HG03135 (cell line): ENCODE results near the gene ABCA10.
A peak's percentile ranks its signal among the peaks of the same experiment; 100 is the strongest.
"Not testable (repeated sequence)": the region's sequence is repeated elsewhere in the genome, so short reads cannot be mapped to it uniquely, and the experiment has no call there.

Experiments used
- ATAC-seq: cut with Tn5 transposase; IDR thresholded peaks from one replicate; pipeline ENCODE4 v1.9.1; 2021; ENCODE audit warnings: mild to moderate bottlenecking, moderate library complexity; ENCODE audit not compliant: unreplicated experiment

Gene ABCA10

DNA sequence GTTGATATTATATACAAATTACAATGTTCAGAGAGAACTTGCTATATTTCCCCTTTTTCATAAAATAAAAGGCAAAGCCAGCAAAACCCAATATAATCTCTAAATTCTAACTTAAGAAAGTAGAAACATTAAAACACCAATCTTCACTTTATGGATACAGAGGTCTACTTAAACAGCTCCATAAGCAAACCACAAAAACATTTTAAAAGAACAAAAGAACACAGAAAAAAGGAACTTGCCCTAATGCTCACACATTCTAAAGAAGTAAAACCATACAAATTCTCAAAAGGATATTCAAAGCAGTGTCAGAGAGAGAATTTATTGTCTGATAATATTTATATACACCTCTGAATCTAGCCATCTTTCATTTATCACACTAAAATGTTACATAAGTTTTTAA lies 606 bp downstream of the ABCA10 start:
- no peak for ATAC-seq

DNA sequence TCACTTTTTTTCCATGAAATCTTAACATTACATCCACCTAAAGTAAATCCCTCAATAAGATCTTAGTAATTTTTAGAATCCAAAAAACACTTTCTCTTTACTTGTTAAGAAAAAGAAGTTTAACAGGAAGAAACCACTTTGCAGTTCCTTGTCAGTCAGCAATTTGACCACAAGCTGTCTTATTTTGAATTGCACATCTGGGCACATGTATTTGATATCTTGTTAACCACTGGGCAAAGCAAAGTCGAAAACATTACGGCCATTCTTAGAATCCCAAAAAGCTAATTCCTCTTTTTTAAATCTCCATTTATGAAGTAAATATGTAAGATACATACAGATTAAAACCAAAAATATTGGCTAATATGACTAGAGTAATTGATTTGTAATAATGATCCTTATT lies 1.1 kb downstream of the ABCA10 start:
- ATAC-seq: no peak

GRCh38 chr17:69223809-69224208 lies 4.8 kb downstream of the ABCA10 start:
- ATAC-seq: peak; percentile 65

- no peak for ATAC-seq
Observed at GRCh38 chr17:69222707-69223258, 5.8 kb downstream of the ABCA10 start.

DNA sequence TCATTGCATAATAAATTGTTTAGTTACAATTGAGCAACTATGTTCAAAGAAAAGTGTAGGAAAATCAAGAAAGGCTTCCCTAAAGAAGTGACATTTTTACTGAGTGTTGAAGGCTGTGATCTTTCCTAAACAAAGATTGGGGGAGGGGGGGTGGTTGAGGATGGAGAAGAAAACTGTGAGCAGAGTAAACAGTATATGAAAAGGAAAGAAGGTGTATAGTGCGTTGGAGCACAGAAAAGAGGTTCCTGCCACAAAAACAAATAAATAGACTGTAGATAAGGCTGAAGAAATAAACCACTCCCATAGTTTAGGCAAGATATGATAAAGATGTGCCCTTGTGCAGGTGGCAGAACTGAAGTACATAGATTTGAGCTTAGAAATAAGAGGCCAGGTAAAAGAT lies 8.5 kb downstream of the ABCA10 start:
- no peak for ATAC-seq

DNA sequence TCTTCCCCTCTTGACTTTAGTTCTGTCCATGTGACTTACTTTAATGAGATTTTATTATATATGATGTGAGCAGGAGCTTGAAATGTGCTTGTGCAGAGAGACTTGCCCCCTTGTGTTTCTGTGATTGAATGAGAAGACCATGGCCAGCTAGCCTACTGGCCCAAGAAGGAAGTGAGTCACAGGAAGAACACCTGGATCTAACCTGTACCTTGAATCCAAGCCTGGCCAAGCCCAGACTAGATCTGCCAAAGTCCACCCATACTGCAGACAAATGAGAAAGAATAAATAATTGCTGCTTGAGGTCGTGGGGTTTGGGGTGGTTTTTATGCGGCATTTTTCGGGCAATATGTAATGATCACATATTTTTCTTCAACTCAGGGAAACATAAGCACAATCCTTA lies 9.6 kb downstream of the ABCA10 start:
- no peak for ATAC-seq

DNA sequence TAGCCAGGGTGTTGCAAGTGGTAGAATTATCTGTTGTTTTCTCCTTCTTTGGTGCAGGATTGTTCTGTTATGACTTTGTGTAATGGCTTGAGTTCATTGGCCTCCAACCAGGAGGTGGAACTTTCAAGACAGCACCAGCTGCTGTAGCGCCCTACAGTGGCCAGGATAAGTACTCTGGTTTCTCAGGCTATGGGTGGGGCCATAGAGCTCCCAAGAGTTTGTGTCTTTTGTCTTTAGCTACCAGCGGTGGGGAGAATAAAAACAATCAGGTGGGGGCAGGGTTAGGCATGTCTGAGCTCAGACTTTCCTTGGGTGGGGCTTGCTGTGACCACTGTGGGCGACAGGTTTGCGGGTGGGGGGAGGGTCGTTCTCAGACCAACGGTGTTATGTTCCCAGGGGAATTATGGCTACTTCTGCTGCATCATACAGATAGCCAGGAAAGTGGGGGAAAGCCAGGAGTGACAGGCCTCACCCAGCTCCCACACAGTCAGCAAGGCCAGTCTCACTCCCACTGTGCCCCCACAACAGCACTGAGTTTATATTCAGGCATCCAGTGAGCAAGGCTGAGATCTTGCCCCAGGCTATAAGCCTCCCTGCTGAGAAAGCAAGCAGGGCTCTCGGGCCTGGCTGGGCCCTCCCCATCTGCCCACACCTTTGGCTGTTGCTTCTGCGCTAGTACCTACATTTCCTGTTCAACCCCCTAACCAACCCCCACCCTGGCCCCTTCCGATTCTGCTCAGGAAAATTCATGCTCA lies 15.4 kb downstream of the ABCA10 start:
- no peak for ATAC-seq

DNA sequence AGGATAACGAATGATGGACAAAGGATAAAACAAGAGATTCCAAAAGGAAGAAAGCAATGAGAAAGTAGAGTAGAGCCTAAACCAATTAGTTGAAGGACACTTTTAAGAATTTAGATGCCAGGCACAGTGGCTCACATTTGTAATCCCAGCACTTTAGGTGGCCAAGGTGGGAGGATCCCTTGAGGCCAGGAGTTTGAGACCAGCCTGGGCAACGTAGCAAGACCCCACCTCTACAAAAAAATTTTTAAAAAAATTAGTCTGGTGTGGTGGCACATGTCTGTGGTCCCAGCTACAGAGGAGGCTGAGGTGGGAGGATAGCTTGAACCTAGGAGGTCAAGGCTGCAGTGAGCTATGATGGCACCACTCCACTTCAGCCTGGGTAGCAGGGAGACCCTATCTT lies 20.0 kb downstream of the ABCA10 start:
- ATAC-seq: no peak

DNA sequence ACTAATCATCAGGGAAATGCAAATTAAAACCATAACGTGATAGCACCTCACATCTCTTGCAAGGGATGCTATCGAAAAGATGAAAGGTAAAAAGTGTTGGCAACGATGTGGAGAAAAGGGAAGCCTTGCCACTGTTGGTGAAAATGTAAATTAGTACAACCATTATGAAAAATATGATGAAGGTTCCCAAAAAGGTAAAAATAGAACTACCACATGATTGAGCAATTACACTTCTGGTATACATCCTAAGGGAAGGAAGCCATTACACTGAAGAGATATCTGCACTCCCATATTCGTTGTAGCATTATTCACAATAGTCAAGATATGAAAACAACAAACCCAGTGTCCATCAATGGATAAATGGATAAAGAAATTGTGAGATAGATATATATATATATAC lies 21.5 kb downstream of the ABCA10 start:
- ATAC-seq: no peak

DNA sequence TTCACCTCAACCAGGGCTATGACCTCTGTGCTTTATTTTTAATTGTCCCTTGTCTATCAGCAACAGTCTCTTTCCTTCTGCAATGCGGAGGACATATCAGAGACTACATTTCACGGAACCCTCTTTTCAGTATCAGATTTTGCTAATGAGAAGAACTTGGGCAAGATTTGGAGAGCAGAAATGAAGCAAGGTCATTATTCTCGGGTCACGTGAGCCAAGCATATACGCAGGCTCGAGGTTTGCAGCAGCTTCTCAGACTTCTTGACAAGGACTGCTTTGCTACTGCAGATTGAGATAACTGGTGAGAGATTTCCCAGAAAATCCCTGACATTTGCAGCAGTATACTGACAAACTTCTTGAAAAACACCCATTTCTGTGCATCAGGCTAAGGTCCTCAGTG lies 30.4 kb downstream of the ABCA10 start:
- no peak for ATAC-seq

- ATAC-seq: not testable (repeated sequence)
Observed at GRCh38 chr17:69196105-69196653, 32.4 kb downstream of the ABCA10 start.

DNA sequence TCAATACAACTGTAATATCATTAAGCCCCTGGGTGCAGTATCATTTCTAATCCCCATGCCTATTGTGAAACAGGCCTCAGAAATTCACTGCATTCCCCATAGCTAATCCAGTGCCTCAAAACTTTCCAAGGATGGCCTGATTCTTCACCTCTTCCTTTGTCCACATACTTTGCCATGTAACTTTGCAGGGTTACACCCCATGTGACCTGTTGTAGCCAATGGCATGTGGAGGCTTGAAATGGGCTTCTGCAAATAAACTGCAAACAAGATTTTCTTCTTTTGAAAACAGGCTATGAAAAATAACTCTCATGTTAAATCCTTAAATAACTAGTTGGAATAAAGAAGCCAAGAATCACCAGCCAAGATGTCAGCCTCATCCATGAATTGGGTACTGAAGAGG lies 35.9 kb downstream of the ABCA10 start:
- no peak for ATAC-seq

DNA sequence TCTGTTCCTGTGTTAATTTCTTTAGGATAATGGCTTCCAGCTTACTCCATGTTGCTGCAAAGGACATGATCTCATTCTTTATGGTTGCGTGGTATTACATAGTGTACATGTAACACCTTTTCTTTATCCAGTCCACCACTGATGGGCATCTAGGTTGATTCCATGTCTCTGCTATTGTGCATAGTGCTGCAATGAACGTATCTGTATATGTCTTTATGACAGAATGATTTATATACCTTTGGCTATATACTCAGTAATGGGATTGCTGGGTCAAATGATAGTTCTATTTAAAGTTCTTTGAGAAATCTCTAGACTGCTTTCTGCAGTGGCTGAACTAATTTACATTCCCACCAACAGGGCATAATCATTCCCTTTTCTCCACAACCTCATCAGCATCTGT lies 39.8 kb downstream of the ABCA10 start:
- no peak for ATAC-seq

DNA sequence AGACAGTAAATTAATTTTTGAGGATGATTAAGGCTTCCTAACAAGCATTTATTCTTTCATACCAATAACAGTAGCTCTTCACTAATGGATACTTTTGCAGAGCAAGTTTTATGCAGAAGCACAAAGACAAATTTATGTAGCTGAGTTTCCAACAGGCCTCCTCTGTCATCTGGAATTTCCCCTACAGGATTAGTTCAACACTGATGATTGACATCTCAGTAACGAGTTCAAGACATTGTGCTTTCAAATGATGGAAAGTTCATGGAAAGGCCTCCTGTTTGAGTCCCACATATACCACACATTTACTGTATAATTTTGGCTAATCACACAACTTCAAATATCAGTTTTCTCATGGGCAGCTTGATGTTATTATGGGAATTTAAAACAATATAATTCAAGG lies 40.6 kb downstream of the ABCA10 start:
- no peak for ATAC-seq

DNA sequence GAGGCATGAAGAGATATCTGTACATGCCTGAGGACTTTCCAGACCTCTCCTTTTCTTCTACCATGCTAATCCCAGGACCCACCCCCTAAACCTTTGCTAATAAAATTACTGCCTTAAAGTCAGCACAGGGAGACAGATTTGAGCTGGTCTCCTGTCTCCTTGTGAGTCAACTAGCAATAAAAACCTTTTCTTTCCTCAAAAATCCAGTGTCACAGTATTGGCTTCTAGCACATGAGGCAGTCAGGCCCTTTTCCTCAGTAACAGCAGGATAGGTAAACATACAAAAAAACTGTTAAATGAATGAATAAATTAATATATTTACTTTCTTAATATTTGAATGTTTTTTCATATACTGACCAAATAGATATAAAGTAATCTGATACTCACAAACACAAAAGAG lies 41.3 kb downstream of the ABCA10 start:
- no peak for ATAC-seq

- no peak for ATAC-seq
Observed at GRCh38 chr17:69179227-69179952, 49.2 kb downstream of the ABCA10 start.

GRCh38 chr17:69176457-69176795 lies 52.2 kb downstream of the ABCA10 start:
- no peak for ATAC-seq

DNA sequence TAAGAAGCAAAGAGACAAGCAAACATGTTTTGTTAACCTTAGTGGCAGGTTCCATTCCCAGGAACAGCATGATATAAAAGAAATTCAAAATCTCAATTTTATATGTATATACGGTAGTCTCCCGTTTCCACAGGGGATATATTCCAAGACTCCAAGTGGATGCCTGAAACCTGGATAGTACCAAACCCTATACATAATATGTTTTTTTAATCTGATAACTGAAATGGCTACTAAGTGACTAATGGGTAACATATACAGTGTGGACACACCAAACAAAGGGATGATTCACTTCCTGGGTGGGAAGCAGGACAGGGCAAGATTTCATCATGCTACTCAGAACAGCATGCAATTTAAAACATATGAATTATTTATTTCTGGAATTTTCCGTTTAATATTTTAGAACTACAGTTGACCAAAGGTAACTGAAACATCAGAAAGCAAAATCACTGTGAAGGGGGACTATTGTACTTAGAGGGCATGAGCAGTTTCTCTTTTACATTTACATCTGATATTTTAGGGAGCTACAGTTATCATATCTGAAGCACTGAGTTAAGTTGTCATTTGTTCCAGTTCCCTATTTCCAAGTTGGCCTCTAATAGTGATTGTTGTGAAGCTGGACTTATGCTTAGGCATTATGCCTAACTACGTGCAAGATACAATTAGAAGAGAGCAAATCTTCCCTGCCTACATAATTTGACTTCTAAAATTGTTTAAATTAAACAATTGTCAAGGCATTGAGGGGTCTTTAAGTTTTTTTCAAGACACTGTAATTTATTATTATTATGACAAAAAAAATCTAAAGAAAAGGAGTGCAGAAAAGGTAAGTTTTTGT lies 52.8 kb downstream of the ABCA10 start:
- no peak for ATAC-seq

- ATAC-seq: no peak
Observed at GRCh38 chr17:69175262-69175624, 53.4 kb downstream of the ABCA10 start.

DNA sequence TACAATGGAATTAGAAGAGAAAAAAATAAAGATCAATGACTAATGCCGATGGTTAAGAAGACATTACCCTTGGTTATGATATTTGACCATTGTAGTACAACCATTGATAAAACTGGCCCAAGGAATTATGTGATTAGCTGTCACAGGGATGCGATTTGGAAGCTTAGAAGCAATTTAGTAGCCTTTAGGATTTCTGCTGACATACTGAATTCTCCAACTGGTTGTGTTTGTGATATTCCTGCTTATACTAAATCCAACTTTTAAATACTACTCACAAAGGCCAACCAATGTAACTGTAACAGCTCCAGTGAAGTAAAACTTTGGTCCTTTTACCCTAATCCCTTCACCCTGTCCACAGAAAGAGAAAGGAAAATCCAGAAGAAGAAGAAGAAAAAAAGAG lies 55.5 kb downstream of the ABCA10 start:
- no peak for ATAC-seq

- no peak for ATAC-seq
Observed at GRCh38 chr17:69170377-69170776, 58.2 kb downstream of the ABCA10 start.
